KOPT-K1 (cell line): Measurements from ENCODE around the gene PNKD.

Source experiments
- H3K27ac ChIP-seq: fragments of 200-600 bp; sonication (generic); 2 replicates; pipeline ENCODE4 v1.5.1; 2016; ENCODE audit warnings: antibody characterized with exemption, mild to moderate bottlenecking, low read depth, low read length; ENCODE audit not compliant: poor library complexity, severe bottlenecking
- H3K36me3 ChIP-seq: fragments of 200-600 bp; sonication (generic); 2 replicates; pipeline ENCODE4 v1.5.1; 2017; ENCODE audit warnings: antibody characterized with exemption, mild to moderate bottlenecking, low read length, moderate library complexity; ENCODE audit not compliant: insufficient read depth
- H3K9me3 ChIP-seq: fragments of 200-600 bp; sonication (generic); 2 replicates; pipeline ENCODE4 v1.5.1; 2017; ENCODE audit warnings: antibody characterized with exemption, low read length, mild to moderate bottlenecking; ENCODE audit not compliant: insufficient read depth, poor library complexity, severe bottlenecking

Gene PNKD

DNA sequence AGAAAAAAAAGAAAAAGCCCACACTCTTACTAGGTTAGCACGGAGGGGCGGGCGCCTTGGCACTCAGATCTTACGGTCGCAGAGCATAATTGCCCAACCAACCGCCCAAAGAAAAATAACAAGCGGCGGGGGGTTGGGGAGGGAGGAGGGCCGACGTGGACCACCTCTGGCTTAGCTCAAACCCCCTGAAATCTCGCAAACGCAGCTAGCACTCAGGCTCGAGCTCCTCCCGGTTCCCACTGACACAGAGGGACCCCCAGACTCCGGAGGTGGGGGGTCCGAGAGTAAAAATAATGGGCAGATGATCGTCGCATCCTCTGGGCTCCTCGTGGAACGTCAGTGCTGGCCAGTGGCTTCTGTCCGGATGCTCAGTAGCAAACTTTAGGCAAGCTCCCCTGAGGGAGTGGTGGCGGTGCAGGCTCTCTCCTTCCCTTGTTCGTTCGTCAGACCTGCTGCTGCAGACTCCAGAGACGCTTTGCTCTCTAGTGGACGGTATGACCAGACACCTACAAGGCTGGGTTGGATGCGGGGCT lies 98.4 kb downstream of the PNKD start:
- no peaks in the 10 kb centered on the region for H3K36me3 ChIP-seq
- peaks cover 7% of the 10 kb centered on the region for H3K9me3 ChIP-seq
- H3K27ac ChIP-seq: no peak overlapping the region

DNA sequence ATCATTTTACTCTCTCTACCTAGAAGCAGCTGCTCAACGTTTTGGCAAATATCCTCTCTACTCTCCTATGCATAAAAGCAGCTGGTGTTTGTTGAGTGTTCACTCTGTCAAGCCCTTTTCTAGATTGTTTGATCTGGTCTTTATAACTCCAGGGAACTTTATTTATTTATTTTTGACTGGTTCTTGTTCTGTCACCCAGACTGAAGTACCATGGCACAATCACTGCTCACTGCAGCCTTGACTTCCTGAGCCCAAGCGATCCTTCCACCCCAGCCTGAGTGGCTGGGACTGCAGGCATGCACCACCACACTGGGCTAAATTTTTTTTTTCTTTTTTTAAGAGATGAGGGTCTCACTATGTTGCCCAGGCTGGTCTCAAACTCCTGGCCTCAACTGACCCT lies 99.0 kb downstream of the PNKD start:
- no peak overlapping the region for H3K27ac ChIP-seq
- peaks cover 7% of the 10 kb centered on the region for H3K9me3 ChIP-seq
- no peaks in the 10 kb centered on the region for H3K36me3 ChIP-seq

DNA sequence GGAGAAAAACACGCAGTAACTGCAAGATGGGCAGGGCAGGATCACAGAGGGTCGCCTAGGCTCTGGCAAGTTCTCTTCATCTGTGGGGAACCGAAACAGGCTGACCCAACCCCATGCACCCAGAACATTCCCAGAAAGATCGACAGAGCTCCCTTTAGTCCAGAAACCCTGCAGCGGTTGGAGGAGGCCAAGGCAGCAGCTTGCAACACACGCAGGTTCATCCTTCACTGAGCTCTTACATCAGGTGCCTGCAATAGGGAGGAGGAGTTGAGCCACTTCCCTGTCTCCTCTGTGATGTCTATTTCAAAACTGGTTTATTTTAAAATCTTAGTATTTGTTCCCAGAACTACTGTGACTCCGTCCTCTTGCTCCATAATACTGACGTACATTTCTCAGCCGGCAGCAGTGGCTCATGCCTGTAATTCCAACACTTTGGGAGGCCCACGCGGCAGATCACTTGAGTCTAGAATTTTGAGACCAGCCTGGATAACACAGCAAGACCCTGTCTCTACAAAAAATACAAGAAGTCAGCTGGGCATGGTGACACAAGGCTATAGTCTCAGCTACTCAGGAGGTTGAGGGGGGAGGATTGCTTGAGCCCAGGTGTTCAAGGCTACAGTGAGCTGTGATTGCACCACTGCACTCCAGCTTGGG lies 100.2 kb downstream of the PNKD start:
- no peaks in the 10 kb centered on the region for H3K36me3 ChIP-seq
- H3K27ac ChIP-seq: no peak overlapping the region
- H3K9me3 ChIP-seq: peaks cover 7% of the 10 kb centered on the region

DNA sequence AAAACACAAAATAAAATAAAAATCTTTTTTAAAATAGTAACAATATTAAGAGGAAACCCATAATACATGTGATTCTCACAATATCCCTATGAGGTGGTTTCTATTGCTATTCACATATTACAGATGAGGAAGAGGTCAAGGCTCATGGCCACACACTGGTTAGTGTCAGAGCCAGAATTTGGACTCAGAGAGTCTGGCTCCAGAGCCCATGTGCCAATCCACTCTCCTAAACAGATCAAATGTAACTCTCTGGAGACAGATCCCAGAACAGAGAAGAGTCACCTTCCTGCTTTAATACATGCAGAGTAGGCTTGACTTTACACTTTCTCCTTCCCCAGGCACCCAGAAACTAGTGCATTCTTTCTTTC lies 101.6 kb downstream of the PNKD start:
- Histone ChIP-seq H3K9me3 (peaks cover 1% of the 10 kb centered on the region), H3K36me3 (no peaks in the 10 kb centered on the region), H3K27ac (no peak overlapping the region)

DNA sequence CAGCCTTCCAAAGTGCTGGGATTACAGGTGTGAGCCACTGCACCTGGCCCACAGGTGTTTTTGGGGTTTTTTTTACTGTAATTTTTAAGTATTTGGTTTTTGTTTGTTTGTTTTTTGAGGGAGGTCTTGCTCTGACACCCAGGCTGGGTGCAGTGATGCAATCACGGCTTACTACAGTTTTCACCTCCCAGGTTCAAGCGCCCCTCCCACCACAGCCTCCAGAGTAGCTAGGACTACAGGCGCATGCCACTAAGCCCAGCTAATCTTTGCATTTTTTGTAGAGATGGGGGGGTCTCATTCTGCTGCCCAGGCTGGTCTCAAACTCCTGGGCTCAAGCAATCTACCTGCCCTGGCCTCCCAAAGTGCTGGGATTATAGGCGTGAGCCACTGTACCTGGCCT lies 104.5 kb downstream of the PNKD start:
- Histone ChIP-seq H3K9me3 (no peaks in the 10 kb centered on the region), H3K36me3 (no peaks in the 10 kb centered on the region), H3K27ac (no peak overlapping the region)

DNA sequence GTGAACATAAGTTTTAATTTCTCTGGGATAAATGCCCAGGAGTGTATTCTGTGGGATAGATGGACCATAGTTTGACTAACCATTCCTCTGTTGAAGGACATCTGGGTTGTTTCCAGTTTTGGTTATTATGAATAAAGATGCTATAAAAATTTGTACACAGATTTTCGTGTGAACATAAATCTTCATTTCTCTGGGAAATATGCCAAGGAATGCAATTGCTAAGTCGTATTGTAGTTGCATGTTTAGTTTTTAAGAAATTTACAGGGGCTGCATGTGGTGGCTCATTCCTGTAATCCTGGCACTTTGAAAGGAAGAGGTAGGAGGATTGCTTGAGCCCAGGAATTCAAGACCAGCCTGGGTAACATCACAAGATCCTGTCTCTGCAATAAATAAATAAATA lies 104.9 kb downstream of the PNKD start:
- Histone ChIP-seq H3K27ac (no peak overlapping the region), H3K36me3 (no peaks in the 10 kb centered on the region), H3K9me3 (no peaks in the 10 kb centered on the region)

DNA sequence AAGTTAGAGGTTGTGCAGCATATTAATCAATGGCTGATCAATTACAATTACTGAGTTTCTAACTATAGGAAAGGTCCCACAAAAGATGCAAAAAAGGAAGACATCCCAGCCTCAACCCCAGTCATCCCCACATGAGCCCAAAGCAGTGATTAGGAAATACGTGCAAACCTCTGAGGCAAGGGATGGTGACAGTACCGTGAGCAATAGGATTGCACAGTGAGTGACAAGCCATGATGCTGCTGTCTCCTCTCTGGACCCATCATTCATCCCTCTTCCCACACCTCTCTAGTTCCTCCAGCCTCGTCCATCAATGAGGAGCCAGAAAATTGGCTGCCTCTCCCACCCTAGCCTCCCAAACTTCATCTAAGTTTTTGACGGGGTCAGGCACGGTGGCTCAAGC lies 107.7 kb downstream of the PNKD start:
- H3K9me3 ChIP-seq: no peaks in the 10 kb centered on the region
- H3K27ac ChIP-seq: no peak overlapping the region
- no peaks in the 10 kb centered on the region for H3K36me3 ChIP-seq

DNA sequence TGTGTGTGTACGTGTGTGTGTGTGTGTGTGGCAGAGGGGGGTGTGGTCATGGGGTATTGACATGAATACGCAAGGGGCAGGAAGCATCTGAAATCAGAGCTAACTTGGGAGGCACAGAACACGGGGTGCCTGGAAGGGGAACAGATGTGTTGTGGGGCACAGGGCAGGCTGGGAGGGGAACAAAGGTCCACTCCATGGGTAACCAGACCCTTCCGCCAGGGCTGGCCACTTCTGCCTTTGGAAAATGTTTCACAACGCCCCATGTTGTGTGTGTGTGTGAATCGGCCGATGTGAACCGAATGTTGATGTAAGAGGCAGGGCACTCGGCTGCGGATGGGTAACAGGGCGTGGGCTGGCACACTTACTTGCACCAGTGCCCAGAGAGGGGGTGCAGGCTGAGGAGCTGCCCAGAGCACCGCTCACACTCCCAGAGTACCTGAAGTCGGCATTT lies 111.6 kb downstream of the PNKD start, which contains the start of gene SLC11A1:
Gene SLC11A1, plus strand, starts transcription at position 358 of the 451 bp plus-strand sequence. CDS start 96 bp downstream, outside the sequence.
- no peaks in the 10 kb centered on the region for H3K36me3 ChIP-seq
- no peak within 1 kb of the TSS for H3K27ac ChIP-seq
- no peaks in the 10 kb centered on the region for H3K9me3 ChIP-seq

DNA sequence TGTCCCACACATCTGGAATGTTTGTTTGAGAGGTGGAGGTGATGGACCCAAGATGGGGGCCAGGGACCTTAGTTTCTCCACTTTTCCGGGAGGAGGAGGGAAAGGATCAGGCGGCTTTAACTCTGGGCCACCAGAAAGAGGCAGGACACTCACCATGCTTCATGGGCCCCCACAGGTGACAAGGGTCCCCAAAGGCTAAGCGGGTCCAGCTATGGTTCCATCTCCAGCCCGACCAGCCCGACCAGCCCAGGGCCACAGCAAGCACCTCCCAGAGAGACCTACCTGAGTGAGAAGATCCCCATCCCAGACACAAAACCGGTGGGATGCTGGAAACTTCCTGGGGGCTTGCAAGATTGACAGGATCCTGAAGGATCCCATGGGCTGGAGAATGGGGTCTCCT lies 112.5 kb downstream of the PNKD start:
- H3K9me3 ChIP-seq: no peaks in the 10 kb centered on the region
- H3K27ac ChIP-seq: no peak overlapping the region
- no peaks in the 10 kb centered on the region for H3K36me3 ChIP-seq

DNA sequence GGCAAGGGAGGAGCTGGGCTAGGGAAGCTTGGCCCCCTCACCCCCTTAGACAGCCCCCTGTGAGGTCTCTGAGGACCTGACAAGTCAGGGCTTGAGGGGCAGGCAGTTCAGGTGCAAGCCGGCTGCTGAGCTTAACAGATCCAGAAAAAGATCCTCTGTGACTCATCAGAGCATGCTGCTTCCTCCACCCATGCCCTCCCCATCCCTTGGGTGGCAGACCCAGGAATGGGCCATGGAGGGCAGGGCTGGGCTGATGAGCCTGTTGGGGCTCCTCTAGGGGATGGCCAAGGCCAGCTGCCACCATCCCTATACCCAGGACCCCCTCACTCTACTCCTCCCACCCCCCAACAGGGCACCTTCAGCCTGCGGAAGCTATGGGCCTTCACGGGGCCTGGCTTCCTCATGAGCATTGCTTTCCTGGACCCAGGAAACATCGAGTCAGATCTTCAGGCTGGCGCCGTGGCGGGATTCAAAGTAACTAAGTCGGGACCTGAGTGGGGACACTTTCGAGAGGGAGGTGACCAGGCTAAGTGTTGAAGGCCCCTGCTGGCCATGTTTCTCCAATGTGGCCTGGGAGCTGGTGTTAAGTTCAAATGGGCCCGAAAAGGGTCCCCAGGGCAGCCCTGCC lies 113.7 kb downstream of the PNKD start:
- H3K27ac ChIP-seq: no peak overlapping the region

DNA sequence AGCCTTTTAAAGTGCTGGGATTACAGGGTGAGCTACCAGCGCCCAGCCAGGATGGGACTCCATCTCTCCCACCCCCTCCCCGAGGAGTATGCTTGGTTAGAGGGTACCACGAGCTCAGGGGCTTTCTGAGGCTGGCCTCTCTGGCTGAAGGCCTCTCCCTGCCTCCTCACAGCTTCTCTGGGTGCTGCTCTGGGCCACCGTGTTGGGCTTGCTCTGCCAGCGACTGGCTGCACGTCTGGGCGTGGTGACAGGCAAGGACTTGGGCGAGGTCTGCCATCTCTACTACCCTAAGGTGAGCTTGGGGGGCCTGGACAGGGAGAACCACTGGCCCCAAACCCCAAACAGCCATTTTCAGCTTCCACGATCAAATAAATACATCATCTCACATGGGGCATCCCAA lies 114.7 kb downstream of the PNKD start:
- Histone ChIP-seq H3K36me3 (no peaks in the 10 kb centered on the region), H3K9me3 (no peaks in the 10 kb centered on the region), H3K27ac (no peak overlapping the region)

More for the DNA sequence above, 113.7 kb downstream of the PNKD start:
- H3K36me3 ChIP-seq: no peaks in the 10 kb centered on the region
- H3K9me3 ChIP-seq: no peaks in the 10 kb centered on the region

DNA sequence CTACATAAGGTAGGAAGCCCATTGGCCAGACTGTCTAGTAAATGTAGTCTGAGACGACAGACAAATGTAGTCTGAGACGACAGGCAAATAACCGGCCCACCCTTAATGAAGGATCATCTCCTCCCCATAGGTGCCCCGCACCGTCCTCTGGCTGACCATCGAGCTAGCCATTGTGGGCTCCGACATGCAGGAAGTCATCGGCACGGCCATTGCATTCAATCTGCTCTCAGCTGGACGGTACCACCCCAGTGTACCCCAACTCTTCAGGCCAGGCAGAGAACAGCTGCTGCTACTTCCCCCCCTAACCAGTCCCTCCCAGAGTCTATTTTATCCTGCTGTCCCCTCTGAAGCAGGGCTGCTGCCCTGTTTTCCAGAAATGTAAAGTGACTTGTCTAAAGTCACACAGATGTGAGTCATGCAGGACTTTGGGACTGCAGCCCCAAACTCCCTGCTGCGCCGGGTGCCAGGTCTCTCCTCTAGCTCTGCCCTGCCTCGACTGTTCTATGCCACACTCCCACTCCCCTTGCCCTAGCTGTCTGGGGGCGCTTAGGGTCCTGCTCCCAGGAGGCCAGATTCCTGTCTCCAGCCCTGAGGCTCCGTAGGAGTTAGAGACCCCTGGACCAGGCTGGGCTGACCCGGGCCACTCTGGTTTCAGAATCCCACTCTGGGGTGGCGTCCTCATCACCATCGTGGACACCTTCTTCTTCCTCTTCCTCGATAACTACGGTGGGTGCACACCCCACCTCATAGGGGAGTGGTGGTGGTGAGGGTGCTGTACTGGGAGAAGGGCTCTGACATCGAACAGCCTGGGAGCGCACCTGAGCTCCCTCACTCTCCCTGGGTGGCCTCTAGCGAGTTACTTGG lies 116.4 kb downstream of the PNKD start:
- H3K27ac ChIP-seq: no peak overlapping the region
- H3K9me3 ChIP-seq: no peaks in the 10 kb centered on the region
- no peaks in the 10 kb centered on the region for H3K36me3 ChIP-seq

DNA sequence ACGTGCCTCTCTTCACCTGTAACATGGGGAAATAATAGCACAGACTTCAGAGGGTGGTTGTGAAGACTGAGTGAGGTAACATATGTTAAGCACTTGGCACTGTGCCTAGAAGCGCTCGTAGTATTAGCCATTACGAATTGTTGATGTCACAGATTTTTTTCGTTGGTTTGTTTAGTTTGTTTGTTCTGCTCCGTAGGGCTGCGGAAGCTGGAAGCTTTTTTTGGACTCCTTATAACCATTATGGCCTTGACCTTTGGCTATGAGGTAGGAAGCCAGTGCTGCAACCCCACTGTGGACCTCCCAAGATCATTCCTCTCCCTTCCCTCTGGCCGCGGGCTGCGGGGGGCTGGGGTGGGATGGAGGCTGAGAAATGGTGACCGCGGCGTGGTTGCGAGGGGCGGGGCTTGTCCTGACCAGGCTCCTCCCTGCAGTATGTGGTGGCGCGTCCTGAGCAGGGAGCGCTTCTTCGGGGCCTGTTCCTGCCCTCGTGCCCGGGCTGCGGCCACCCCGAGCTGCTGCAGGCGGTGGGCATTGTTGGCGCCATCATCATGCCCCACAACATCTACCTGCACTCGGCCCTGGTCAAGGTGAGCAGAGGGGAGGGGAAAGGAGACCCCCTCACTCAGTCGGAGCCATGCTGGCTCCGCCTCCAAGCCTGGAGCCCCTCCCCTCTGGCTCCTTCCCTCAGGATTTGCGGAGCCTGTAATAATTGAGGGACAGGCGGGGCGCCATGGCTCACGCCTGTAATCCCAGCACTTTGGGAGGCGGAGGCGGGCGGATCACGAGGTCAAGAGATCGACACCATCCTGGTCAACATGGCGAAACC lies 117.3 kb downstream of the PNKD start:
- no peak overlapping the region for H3K27ac ChIP-seq
- H3K9me3 ChIP-seq: no peaks in the 10 kb centered on the region
- no peaks in the 10 kb centered on the region for H3K36me3 ChIP-seq

DNA sequence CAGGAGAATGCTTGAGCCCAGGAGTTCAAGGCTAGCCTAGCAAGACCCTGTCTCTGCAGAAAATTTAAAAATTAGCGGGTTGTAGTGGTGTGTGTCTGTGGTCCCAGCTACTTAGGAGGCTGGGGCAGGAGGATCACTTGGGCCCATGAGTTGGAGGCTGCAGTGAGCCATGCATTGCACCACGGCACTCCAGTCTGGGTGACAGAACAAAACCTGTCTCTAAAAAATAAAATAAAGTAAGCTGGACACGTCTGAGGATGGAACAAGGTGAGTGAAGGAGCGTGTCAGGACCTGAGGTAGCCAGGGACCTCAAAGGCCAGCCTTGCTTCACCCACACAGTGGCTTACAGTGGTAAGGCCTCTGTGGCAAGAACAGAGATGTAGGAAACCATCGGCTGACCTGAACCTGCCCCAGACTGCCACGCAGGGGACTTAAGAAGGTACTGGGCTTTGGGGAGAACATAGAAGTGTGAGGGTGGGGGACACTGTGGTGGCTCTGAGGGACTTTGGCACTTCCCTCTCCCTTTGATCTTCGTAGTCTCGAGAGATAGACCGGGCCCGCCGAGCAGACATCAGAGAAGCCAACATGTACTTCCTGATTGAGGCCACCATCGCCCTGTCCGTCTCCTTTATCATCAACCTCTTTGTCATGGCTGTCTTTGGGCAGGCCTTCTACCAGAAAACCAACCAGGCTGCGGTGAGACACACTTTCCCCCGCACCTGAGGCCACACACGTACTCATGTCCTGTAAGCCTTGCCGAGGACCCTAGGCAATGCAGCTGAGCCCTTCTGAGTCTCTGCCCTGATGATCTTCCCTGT lies 119.2 kb downstream of the PNKD start:
- no peaks in the 10 kb centered on the region for H3K36me3 ChIP-seq
- no peak overlapping the region for H3K27ac ChIP-seq
- no peaks in the 10 kb centered on the region for H3K9me3 ChIP-seq
